Panc1 (cell line): ENCODE results near the gene DAO. TPM values are rescaled to one million over a fixed set of nuclear protein-coding genes. Genes with fewer than 3 reads are reported as not detected.
"Not testable (repeated sequence)": the region's sequence is repeated elsewhere in the genome, so short reads cannot be mapped to it uniquely, and the experiment has no call there.

Experiments used
- ATAC-seq: fragments of 200-7000 bp; cut with Tn5 transposase; 2 replicates; pipeline ENCODE4 v1.9.1; 2020; ENCODE audit warnings: mild to moderate bottlenecking, moderate library complexity
- BruUV-seq: library from RNA; stranded (reverse); fragments of 400-500 nt; replicated peaks from 2 replicates; lab custom pipeline; 2021; lab: Mats Ljungman, UMichigan
- CTCF ChIA-PET: fragments of 300-600 bp; sonication (Branson Sonifier 250); formaldehyde crosslinking; loops from one replicate; lab custom pipeline; 2022; ENCODE audit warnings: antibody characterized with exemption; lab: Charles Lee
- POLR2A ChIA-PET: fragments of 300-600 bp; sonication (Branson Sonifier 250); formaldehyde crosslinking; loops from one replicate; lab custom pipeline; 2022; ENCODE audit warnings: antibody characterized with exemption; lab: Charles Lee
- DNase-seq: peaks from one replicate; pipeline ENCODE4 v3.0.0-alpha.2; 2010; ENCODE audit warnings: low read depth, low spot score
- H3K27ac ChIP-seq: 2 replicates; pipeline ENCODE4 v1.5.1; 2011; ENCODE audit warnings: mild to moderate bottlenecking, low read length, inconsistent platforms
- H3K27me3 ChIP-seq: fragments of 200-500 bp; sonication (Bioruptor generic); 2 replicates; pipeline ENCODE4 v1.6.0; 2014; ENCODE audit warnings: low read length, inconsistent platforms; ENCODE audit not compliant: control insufficient read depth, insufficient read depth
- H3K36me3 ChIP-seq: fragments of 200-500 bp; sonication (Bioruptor generic); 2 replicates; pipeline ENCODE4 v1.5.1; 2014; ENCODE audit warnings: inconsistent platforms, mild to moderate bottlenecking, low read length, moderate library complexity; ENCODE audit not compliant: control insufficient read depth, insufficient read depth
- H3K4me1 ChIP-seq: 2 replicates; pipeline ENCODE4 v1.5.1; 2011; ENCODE audit warnings: inconsistent platforms, mild to moderate bottlenecking, low read length, moderate library complexity; ENCODE audit not compliant: control insufficient read depth, insufficient read depth
- H3K4me3 ChIP-seq, 2 experiments: 2 replicates each; pipeline ENCODE4 v1.5.1; 2011 to 2012; ENCODE audit warnings: low read depth in 2 of 2, low read length in 2 of 2, mild to moderate bottlenecking in 2 of 2, inconsistent platforms in 1 of 2, moderate library complexity in 1 of 2
- H3K9me3 ChIP-seq: fragments of 200-500 bp; sonication (Bioruptor generic); 2 replicates; pipeline ENCODE4 v1.5.1; 2014; ENCODE audit warnings: low read depth, mild to moderate bottlenecking, inconsistent platforms, low read length, moderate library complexity; ENCODE audit not compliant: control insufficient read depth, insufficient read depth
- POLR2AphosphoS5 ChIP-seq: IDR thresholded peaks from 2 replicates; pipeline ENCODE4 v1.6.1; 2012; ENCODE audit warnings: mild to moderate bottlenecking, low read depth, low read length, moderate library complexity
- REST ChIP-seq, 2 experiments: IDR thresholded peaks; 2 replicates each; pipeline ENCODE4 v1.6.1; 2011 to 2012; ENCODE audit warnings: low read depth in 2 of 2, control low read depth in 1 of 2, low read length in 1 of 2, mild to moderate bottlenecking in 1 of 2, moderate library complexity in 1 of 2; ENCODE audit not compliant: insufficient read depth in 1 of 2
- SIN3A ChIP-seq: IDR thresholded peaks from 2 replicates; pipeline ENCODE4 v1.6.1; 2012; ENCODE audit warnings: low read depth, mild to moderate bottlenecking, low read length, moderate library complexity, borderline replicate concordance; ENCODE audit not compliant: insufficient read depth
- TCF7L2 ChIP-seq: IDR thresholded peaks from 2 replicates; pipeline ENCODE4 v1.6.1; 2011; ENCODE audit warnings: mild to moderate bottlenecking, low read depth, low read length, inconsistent platforms
- in situ Hi-C: cut with HindIII; loops from 2 replicates; pipeline ENCODE4 v1.10.0; 2016; ENCODE audit warnings: low sequenced_read_pairs, low pct_unique_long_range_greater_than_20kb
- intact Hi-C: fragments of 100-400 bp; cut with micrococcal nuclease; formaldehyde crosslinking; loops from one replicate; pipeline ENCODE4 v1.10.0; 2022; ENCODE audit not compliant: unreplicated experiment
- total RNA-seq: library from RNA; stranded (reverse); gene quantifications from one replicate; pipeline ENCODE4 v1.2.1, GENCODE V29; 2021; ENCODE audit not compliant: unreplicated experiment
- TF ChIP-seq, protein P1 (sequence below): fragments of 450-650 bp; IDR thresholded peaks from 2 replicates; pipeline ENCODE4 v1.5.1; 2017; ENCODE audit warnings: mild to moderate bottlenecking

Gene DAO
- total RNA-seq, 1 experiment from 2014 or later, result not detected

- ATAC-seq, result no peak
- peaks cover 5% of the 10 kb centered on the region; the same call in 1 of the 2 replicates for H3K36me3 ChIP-seq
- in situ Hi-C loops (no loop called here), intact Hi-C loops (no loop called here)
- no peak for DNase-seq
- peaks cover 82% of the 10 kb centered on the region for H3K4me1 ChIP-seq
- no peaks in the 10 kb centered on the region for H3K9me3 ChIP-seq
- CTCF ChIA-PET, result no interaction called here
- POLR2A ChIA-PET, result no interaction called here
- H3K27ac ChIP-seq, result peak overlapping the region; percentile 100
- H3K4me3 ChIP-seq, result no peak overlapping the region
- H3K27me3 ChIP-seq, result no peaks in the 10 kb centered on the region
- TF ChIP-seq POLR2AphosphoS5 (no peak), SIN3A (no peak)
- TF ChIP-seq, protein P1, sequence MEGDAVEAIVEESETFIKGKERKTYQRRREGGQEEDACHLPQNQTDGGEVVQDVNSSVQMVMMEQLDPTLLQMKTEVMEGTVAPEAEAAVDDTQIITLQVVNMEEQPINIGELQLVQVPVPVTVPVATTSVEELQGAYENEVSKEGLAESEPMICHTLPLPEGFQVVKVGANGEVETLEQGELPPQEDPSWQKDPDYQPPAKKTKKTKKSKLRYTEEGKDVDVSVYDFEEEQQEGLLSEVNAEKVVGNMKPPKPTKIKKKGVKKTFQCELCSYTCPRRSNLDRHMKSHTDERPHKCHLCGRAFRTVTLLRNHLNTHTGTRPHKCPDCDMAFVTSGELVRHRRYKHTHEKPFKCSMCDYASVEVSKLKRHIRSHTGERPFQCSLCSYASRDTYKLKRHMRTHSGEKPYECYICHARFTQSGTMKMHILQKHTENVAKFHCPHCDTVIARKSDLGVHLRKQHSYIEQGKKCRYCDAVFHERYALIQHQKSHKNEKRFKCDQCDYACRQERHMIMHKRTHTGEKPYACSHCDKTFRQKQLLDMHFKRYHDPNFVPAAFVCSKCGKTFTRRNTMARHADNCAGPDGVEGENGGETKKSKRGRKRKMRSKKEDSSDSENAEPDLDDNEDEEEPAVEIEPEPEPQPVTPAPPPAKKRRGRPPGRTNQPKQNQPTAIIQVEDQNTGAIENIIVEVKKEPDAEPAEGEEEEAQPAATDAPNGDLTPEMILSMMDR, result no peak
- no TSS peak for BruUV-seq
Measured at GRCh38 chr12:108839890-108840230, 40.0 kb upstream of the DAO start.

GRCh38 chr12:108840605-108841332 lies 39.1 kb upstream of the DAO start:
- ChIA-PET POLR2A (interaction anchor here (0.6 to 0.9 kb wide), 3 partner anchors 12 to 17 kb away, joined by 3 to 8 read pairs (median 4); no protein-coding TSS in a partner anchor), CTCF (interaction anchor here (0.7 kb wide), 1 partner anchor 47 kb away, joined by 5 read pairs; no protein-coding TSS in a partner anchor)
- no peak overlapping the region for H3K4me3 ChIP-seq
- H3K27ac ChIP-seq, result peak overlapping the region; percentile 100
- intact Hi-C loops, result no loop called here
- no TSS peak for BruUV-seq
- H3K9me3 ChIP-seq, result no peaks in the 10 kb centered on the region
- peaks cover 5% of the 10 kb centered on the region; the same call in 1 of the 2 replicates for H3K36me3 ChIP-seq
- TF ChIP-seq POLR2AphosphoS5 (no peak; the same call in 1 of the 2 replicates), SIN3A (no peak), TCF7L2 (no peak), REST (IDR thresholded peaks at IDR 0.05; ENCODE audit: insufficient read depth in 1 of 2, low read depth in 2 of 2, low read length in 1 of 2) (no peak)
- TF ChIP-seq, protein P1, result no peak
- H3K27me3 ChIP-seq, result no peaks in the 10 kb centered on the region
- in situ Hi-C loops, result no loop called here
- ATAC-seq, result peak; percentile 31
- no peak for DNase-seq
- peaks cover 74% of the 10 kb centered on the region for H3K4me1 ChIP-seq

DNA sequence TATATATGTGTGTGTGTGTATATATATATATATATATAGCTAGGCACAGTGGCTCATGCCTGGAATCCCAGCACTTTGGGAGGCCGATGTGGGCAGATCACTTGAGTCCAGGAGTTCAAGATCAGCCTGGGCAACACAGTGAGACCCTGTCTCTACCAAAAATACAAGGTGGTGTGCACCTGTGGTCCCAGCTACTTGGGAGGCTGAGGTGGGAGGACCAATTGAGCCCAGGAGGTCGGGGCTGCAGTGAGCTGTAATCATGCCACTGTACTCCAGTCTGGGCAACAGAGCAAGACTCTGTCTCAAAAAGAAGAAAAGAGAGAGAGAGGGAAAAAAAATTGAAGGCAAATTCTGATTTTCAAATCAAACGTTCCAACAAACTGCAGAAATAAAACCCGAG lies 38.1 kb upstream of the DAO start:
- ATAC-seq, BruUV-seq, CTCF ChIA-PET, H3K9me3 ChIP-seq, in situ Hi-C loops, H3K36me3 ChIP-seq, intact Hi-C loops, H3K4me3 ChIP-seq, DNase-seq, H3K27me3 ChIP-seq: not testable (repeated sequence)
- H3K4me1 ChIP-seq, result peaks cover 70% of the 10 kb centered on the region
- POLR2A ChIA-PET, result interaction anchor here (0.7 kb wide), 2 partner anchors 18 to 204 kb away, joined by 5 to 8 read pairs; no protein-coding TSS in a partner anchor
- H3K27ac ChIP-seq, result peak overlapping the region; percentile 100
